Epithelial cell of prostate (primary cell): ENCODE measurements around the gene PLEKHM1.

Experiments
- DNase-seq: peaks from one replicate; pipeline ENCODE4 v3.0.0-alpha.2; 2011; ENCODE audit warnings: low read depth, low spot score
- H3K27ac ChIP-seq: fragments of 450-650 bp; 2 replicates; pipeline ENCODE4 v1.5.1; 2017; ENCODE audit warnings: mild to moderate bottlenecking

PLEKHM1 gene

GRCh38 chr17:45405250-45406086 lies 85.1 kb downstream of the PLEKHM1 start:
- no peak for DNase-seq
- H3K27ac ChIP-seq: no peak overlapping the region

- DNase-seq: no peak
- no peak overlapping the region for H3K27ac ChIP-seq
Measured at GRCh38 chr17:45404870-45405249, 85.7 kb downstream of the PLEKHM1 start.

- H3K27ac ChIP-seq: no peak overlapping the region
- no peak for DNase-seq
Measured at GRCh38 chr17:45403906-45404490, 86.5 kb downstream of the PLEKHM1 start.

- no peak overlapping the region for H3K27ac ChIP-seq
- no peak for DNase-seq
Measured at GRCh38 chr17:45402916-45403315, 87.6 kb downstream of the PLEKHM1 start.

- no peak overlapping the region for H3K27ac ChIP-seq
- DNase-seq: no peak
Measured at GRCh38 chr17:45398800-45399199, 91.7 kb downstream of the PLEKHM1 start.

GRCh38 chr17:45397796-45398195 lies 92.7 kb downstream of the PLEKHM1 start:
- H3K27ac ChIP-seq: no peak overlapping the region
- no peak for DNase-seq

- no peak for DNase-seq
- H3K27ac ChIP-seq: no peak overlapping the region
Measured at GRCh38 chr17:45396496-45397205, 93.9 kb downstream of the PLEKHM1 start.

- no peak for DNase-seq
- H3K27ac ChIP-seq: no peak overlapping the region
Measured at GRCh38 chr17:45395569-45396415, 94.7 kb downstream of the PLEKHM1 start.

GRCh38 chr17:45394913-45395568 lies 95.5 kb downstream of the PLEKHM1 start:
- DNase-seq: no peak
- no peak overlapping the region for H3K27ac ChIP-seq

GRCh38 chr17:45394564-45394912 lies 96.0 kb downstream of the PLEKHM1 start:
- DNase-seq: no peak
- H3K27ac ChIP-seq: no peak overlapping the region

- H3K27ac ChIP-seq: no peak overlapping the region
- no peak for DNase-seq
Measured at GRCh38 chr17:45394091-45394490, 96.4 kb downstream of the PLEKHM1 start.

- no peak overlapping the region for H3K27ac ChIP-seq
- DNase-seq: no peak
Measured at GRCh38 chr17:45393411-45393810, 97.1 kb downstream of the PLEKHM1 start.

- DNase-seq: no peak
- no peak overlapping the region for H3K27ac ChIP-seq
Measured at GRCh38 chr17:45391918-45392317, 98.6 kb downstream of the PLEKHM1 start.

GRCh38 chr17:45391291-45391690 lies 99.2 kb downstream of the PLEKHM1 start:
- no peak overlapping the region for H3K27ac ChIP-seq
- DNase-seq: no peak

GRCh38 chr17:45389354-45389753 lies 101.2 kb downstream of the PLEKHM1 start:
- no peak for DNase-seq
- no peak overlapping the region for H3K27ac ChIP-seq

GRCh38 chr17:45388604-45389325 lies 101.8 kb downstream of the PLEKHM1 start:
- no peak for DNase-seq
- no peak overlapping the region for H3K27ac ChIP-seq

- no peak for DNase-seq
- no peak overlapping the region for H3K27ac ChIP-seq
Measured at GRCh38 chr17:45387739-45388138, 102.8 kb downstream of the PLEKHM1 start.

GRCh38 chr17:45386178-45386577 lies 104.3 kb downstream of the PLEKHM1 start:
- DNase-seq: no peak
- H3K27ac ChIP-seq: no peak overlapping the region
